ENCODE measurements around the gene LRCOL1. TPM values are rescaled to one million over a fixed set of nuclear protein-coding genes. Genes with fewer than 3 reads are reported as not detected.

LRCOL1 gene
- total RNA-seq, 2 experiments from 2014 or later, result not detected

- H3K27me3 Mint-ChIP-seq, result no peaks in the 10 kb centered on the region
- peaks cover 60% of the 10 kb centered on the region for H3K36me3 Mint-ChIP-seq
- no peaks in the 10 kb centered on the region for H3K9me3 Mint-ChIP-seq (ENCODE audit: low read depth)
- H3K4me1 Mint-ChIP-seq, result no peaks in the 10 kb centered on the region
- CTCF ChIA-PET, result interaction anchor here (1.6 kb wide), 1 partner anchor 17 kb away, joined by 4 read pairs; no protein-coding TSS in a partner anchor
- no peak overlapping the region for H3K27ac Mint-ChIP-seq
- no peak for DNase-seq
- H3K4me3 Mint-ChIP-seq, result no peak overlapping the region
- no peak for ATAC-seq
Observed at GRCh38 chr12:132631666-132632065, 21.3 kb upstream of the LRCOL1 start.

- no peak overlapping the region for H3K4me3 Mint-ChIP-seq
- H3K36me3 Mint-ChIP-seq, result peaks cover 55% of the 10 kb centered on the region
- CTCF ChIA-PET, result interaction anchor here (1.3 kb wide), 1 partner anchor 54 kb away, joined by 3 read pairs; no protein-coding TSS in a partner anchor
Observed at GRCh38 chr12:132630672-132631071, 20.3 kb upstream of the LRCOL1 start.

GRCh38 chr12:132629330-132629729 lies 18.9 kb upstream of the LRCOL1 start:
- Mint-ChIP-seq H3K36me3 (peaks cover 50% of the 10 kb centered on the region), H3K9me3 (ENCODE audit: low read depth) (no peaks in the 10 kb centered on the region), H3K4me3 (no peak overlapping the region), H3K27me3 (no peaks in the 10 kb centered on the region), H3K27ac (no peak overlapping the region), H3K4me1 (no peaks in the 10 kb centered on the region)
- CTCF ChIA-PET, result interaction anchor here (0.9 kb wide), 1 partner anchor 14 kb away, joined by 3 read pairs; no protein-coding TSS in a partner anchor
- no peak for DNase-seq
- no peak for ATAC-seq

More at GRCh38 chr12:132630672-132631071, 20.3 kb upstream of the LRCOL1 start:
- no peaks in the 10 kb centered on the region for H3K27me3 Mint-ChIP-seq
- H3K9me3 Mint-ChIP-seq (ENCODE audit: low read depth), result no peaks in the 10 kb centered on the region
- no peak overlapping the region for H3K27ac Mint-ChIP-seq
- no peaks in the 10 kb centered on the region for H3K4me1 Mint-ChIP-seq
- DNase-seq (no peak), ATAC-seq (no peak)

DNA sequence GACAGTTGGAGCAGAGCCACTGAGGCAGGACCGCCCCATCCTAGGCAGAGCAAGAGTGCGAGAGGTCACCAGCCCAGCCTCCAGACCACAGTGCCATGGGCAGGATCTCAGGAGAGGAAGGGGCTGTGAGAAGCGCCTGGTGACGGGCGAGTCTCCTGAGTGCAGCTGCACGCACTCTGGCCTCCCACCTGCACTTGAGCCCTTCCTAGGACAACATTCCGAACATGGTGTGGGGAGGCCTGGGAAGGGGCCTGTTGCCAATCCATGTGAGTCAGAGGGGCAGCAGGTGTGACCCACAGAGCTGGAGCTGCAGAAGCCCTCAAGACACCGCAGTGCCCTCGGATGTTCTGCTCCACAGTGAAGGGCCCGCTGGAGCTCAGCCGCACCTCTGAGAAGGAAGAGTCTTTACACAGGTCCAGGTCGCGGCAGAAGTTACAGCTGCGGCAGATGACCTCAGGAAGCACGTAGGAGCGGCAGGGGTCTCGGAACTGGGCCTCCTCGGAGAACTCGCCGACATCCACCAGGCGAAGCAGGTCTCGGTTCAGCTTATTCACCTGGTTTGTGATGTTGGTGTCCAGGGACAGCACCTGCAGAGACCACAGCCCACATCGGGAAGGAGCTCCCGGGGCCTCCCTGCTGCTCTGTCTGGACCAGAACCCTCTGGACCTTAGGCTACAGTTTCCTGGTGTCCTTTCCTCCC lies 15.5 kb upstream of the LRCOL1 start:
- no peak overlapping the region for H3K4me3 Mint-ChIP-seq
- peaks cover 26% of the 10 kb centered on the region for H3K36me3 Mint-ChIP-seq
- DNase-seq, result no peak
- peaks cover 2% of the 10 kb centered on the region for H3K4me1 Mint-ChIP-seq
- no peaks in the 10 kb centered on the region for H3K27me3 Mint-ChIP-seq
- CTCF ChIA-PET, result interaction anchor here (1.2 kb wide), 1 partner anchor 11 kb away, joined by 5 read pairs; no protein-coding TSS in a partner anchor
- ATAC-seq, result no peak
- H3K27ac Mint-ChIP-seq, result no peak overlapping the region
- H3K9me3 Mint-ChIP-seq (ENCODE audit: low read depth), result no peaks in the 10 kb centered on the region

DNA sequence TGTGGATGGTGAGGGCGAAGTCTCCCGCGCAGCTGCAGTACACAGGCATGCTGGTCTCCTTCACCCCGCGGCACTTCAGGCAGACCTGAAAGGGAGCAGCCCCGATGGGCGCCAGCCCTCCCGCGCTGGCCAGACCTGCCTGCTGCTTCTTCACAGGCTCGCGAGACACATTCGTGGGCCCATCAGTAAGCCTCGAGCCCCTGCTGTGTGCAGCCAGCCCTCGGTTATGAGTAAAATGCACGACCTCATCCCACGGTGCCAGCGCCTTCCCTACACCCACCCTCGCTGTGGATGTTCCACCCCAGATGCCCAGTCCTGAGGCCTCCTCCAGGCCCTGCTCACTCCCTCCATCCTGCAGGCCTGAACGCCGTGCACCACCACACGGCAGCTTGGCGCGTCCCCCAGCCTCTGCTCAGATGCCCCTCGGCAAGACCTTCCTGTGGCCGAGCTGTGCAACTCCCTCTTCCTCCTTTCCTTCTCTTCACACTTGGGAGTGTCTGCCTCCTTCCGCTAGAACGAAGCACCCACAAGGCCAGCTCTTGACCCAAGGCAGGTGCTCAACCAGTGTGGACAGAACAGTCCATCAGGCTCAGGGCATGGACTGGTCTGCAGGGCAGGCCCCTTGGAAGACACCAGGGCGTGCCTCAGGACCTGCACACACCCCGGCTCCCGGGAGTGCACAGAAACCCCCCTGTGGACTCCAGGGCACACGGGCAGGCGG lies 14.7 kb upstream of the LRCOL1 start:
- H3K9me3 Mint-ChIP-seq (ENCODE audit: low read depth), result no peaks in the 10 kb centered on the region
- ATAC-seq, result no peak
- no peak overlapping the region for H3K4me3 Mint-ChIP-seq
- CTCF ChIA-PET, result interaction anchor here (1.2 kb wide), 1 partner anchor 10 kb away, joined by 5 read pairs; no protein-coding TSS in a partner anchor
- DNase-seq, result no peak
- peaks cover 19% of the 10 kb centered on the region for H3K36me3 Mint-ChIP-seq
- no peak overlapping the region for H3K27ac Mint-ChIP-seq
- H3K4me1 Mint-ChIP-seq, result peaks cover 2% of the 10 kb centered on the region
- peaks cover 3% of the 10 kb centered on the region for H3K27me3 Mint-ChIP-seq

DNA sequence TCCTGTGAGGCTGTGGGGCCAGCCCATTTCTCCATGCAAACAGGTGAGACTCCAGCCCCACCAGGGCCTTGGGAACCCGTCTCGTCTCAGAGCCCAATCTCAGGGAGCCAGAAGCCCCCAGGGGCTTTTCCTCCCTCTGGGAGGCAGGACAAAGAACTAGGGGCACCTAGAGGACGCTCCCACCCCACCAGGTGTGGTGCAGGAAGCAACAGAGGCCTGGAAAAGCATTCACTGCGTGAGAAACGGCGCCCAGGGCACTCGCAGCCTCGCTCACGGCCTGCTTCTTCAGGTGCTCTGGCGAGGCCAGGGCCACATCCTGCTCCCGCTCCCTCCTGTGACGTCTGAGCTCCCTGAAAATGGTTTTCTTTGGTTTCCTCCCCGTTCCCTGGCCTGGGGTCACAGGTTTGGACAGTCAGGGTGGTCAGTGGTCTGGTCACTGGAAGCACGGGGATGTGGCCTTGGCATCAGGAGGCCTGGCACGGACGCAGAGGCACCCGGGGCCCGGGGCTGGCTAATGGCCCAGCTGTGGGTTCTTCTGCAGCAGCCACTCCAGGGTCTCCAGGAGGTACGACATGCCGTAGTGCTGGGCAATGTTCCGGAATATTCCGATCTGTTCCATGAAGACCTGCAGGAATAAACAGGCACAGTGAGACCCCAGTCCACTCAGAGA lies 13.9 kb upstream of the LRCOL1 start:
- DNase-seq (no peak), ATAC-seq (no peak)
- peaks cover 13% of the 10 kb centered on the region for H3K36me3 Mint-ChIP-seq
- CTCF ChIA-PET, result no interaction called here
- no peaks in the 10 kb centered on the region for H3K9me3 Mint-ChIP-seq (ENCODE audit: low read depth)
- H3K27me3 Mint-ChIP-seq, result peaks cover 4% of the 10 kb centered on the region
- H3K4me1 Mint-ChIP-seq, result peaks cover 2% of the 10 kb centered on the region
- H3K4me3 Mint-ChIP-seq, result no peak overlapping the region
- H3K27ac Mint-ChIP-seq, result no peak overlapping the region

GRCh38 chr12:132623072-132623869 lies 12.9 kb upstream of the LRCOL1 start:
- CTCF ChIA-PET, result no interaction called here
- Mint-ChIP-seq H3K9me3 (ENCODE audit: low read depth) (no peaks in the 10 kb centered on the region), H3K36me3 (peaks cover 8% of the 10 kb centered on the region), H3K4me3 (no peak overlapping the region), H3K27ac (no peak overlapping the region), H3K4me1 (peaks cover 2% of the 10 kb centered on the region), H3K27me3 (peaks cover 4% of the 10 kb centered on the region)
- DNase-seq (no peak), ATAC-seq (no peak)

DNA sequence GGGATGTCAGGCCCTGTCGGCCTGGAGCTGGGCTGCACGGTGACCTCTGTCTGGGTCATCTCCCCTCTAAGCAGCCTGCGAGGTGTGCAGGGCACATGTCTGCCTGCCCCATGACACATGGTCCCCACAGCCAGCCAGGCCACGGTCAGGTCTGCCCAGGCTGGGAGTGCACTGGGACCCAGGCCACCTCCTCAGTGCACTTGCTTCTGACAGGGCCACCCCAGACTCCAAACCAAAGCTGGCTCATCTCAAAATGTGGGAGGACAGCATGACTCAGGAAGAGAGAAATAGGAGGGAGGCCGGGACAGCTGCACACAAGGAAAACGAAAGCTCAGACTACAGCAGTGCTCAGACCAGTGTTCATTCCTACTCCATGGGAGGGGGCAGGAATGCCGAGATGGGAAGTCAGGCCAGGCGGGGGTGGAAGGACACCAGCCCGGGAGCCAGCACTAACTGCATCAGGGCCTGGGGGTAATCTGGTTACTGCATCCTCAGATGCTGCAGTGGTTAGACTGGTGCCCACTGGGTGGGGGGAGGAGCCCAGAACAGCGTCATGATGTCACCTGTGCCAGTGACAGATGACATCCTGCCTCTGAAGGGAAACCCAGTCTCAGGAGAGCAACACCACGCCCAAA lies 12.2 kb upstream of the LRCOL1 start:
- Mint-ChIP-seq H3K27me3 (peaks cover 11% of the 10 kb centered on the region), H3K4me1 (peaks cover 2% of the 10 kb centered on the region), H3K4me3 (no peak overlapping the region), H3K27ac (peak overlapping the region; percentile 27), H3K36me3 (peaks cover 15% of the 10 kb centered on the region), H3K9me3 (ENCODE audit: low read depth) (peaks cover 6% of the 10 kb centered on the region)
- ATAC-seq (peak; percentile 24), DNase-seq (no peak)
- CTCF ChIA-PET, result no interaction called here

GRCh38 chr12:132621657-132622435 lies 11.5 kb upstream of the LRCOL1 start:
- H3K36me3 Mint-ChIP-seq, result peaks cover 18% of the 10 kb centered on the region
- H3K27me3 Mint-ChIP-seq, result peaks cover 17% of the 10 kb centered on the region
- DNase-seq (no peak), ATAC-seq (no peak)
- H3K9me3 Mint-ChIP-seq (ENCODE audit: low read depth), result peaks cover 7% of the 10 kb centered on the region
- no peak overlapping the region for H3K4me3 Mint-ChIP-seq
- H3K27ac Mint-ChIP-seq, result no peak overlapping the region
- CTCF ChIA-PET, result no interaction called here
- peaks cover 2% of the 10 kb centered on the region for H3K4me1 Mint-ChIP-seq

DNA sequence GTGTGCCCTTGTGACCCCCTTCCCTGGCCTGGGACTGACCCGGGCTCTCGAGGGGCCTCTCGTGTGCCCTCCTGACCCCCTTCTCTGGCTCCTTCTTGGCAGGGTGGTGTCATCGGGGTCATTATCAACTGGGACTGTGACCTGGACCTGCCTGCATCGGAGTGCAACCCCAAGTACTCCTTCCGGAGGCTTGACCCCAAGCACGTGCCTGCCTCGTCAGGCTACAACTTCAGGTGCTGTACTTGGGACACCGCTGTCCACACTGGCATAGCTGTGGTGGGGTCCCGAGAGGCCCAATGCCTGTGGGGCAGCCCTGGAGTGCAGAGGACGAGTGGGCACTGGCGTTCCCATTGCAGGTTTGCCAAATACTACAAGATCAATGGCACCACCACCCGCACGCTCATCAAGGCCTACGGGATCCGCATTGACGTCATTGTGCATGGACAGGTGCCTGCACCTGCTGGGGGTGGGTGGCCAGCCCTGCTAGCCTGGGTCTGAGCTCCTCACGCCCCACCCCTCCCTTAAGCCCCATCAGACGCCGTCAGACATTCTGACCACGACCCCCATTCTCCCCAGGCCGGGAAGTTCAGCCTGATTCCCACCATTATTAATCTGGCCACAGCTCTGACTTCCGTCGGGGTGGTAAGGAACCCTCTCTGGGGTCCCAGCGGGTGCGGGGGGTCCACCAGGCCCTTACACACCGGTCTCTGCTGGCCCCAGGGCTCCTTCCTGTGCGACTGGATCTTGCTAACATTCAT lies 10.7 kb upstream of the LRCOL1 start:
- no peak overlapping the region for H3K4me3 Mint-ChIP-seq
- H3K36me3 Mint-ChIP-seq, result peaks cover 19% of the 10 kb centered on the region
- ATAC-seq (no peak), DNase-seq (no peak)
- CTCF ChIA-PET, result no interaction called here
- H3K4me1 Mint-ChIP-seq, result peaks cover 2% of the 10 kb centered on the region
- no peak overlapping the region for H3K27ac Mint-ChIP-seq
- peaks cover 10% of the 10 kb centered on the region for H3K9me3 Mint-ChIP-seq (ENCODE audit: low read depth)
- peaks cover 21% of the 10 kb centered on the region for H3K27me3 Mint-ChIP-seq

DNA sequence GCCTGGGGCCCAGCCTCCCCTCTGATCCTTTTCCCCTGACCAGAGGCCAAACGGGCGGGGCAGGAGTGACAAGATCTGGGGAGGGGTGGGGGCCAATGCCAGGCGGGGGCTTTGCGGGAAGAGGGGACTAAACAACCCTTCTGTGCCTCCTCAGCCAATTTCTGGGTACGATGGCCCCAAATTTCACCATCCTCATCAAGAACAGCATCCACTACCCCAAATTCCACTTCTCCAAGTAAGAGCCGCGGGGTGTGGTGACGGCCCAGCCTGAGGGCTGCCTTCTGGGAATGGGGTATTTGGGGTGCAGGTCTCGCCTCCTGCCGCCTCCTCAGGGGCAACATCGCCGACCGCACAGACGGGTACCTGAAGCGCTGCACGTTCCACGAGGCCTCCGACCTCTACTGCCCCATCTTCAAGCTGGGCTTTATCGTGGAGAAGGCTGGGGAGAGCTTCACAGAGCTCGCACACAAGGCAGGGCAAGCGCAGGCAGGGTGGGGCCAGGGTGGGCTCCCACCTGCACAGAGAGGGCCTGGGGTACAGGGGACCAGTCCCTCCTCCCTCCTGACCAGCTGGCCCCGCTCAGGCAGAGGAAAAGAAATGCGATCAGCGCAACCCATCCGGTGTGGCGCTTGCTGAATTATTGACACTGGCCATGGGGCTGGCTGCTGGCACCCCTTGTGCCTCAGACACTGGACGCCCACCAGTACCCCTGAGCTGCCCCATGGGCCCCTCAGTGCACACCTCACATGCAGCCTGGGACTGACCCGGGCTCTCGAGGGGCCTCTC lies 9.9 kb upstream of the LRCOL1 start:
- peaks cover 21% of the 10 kb centered on the region for H3K27me3 Mint-ChIP-seq
- H3K4me3 Mint-ChIP-seq, result no peak overlapping the region
- CTCF ChIA-PET, result interaction anchor here (1.5 kb wide), 1 partner anchor 18 kb away, joined by 4 read pairs; no protein-coding TSS in a partner anchor
- H3K27ac Mint-ChIP-seq, result no peak overlapping the region
- DNase-seq, result no peak
- no peak for ATAC-seq
- peaks cover 2% of the 10 kb centered on the region for H3K4me1 Mint-ChIP-seq
- peaks cover 17% of the 10 kb centered on the region for H3K36me3 Mint-ChIP-seq
- peaks cover 10% of the 10 kb centered on the region for H3K9me3 Mint-ChIP-seq (ENCODE audit: low read depth)

Data from activated CD8-positive, alpha-beta memory T cell treated with anti-CD3 and anti-CD28 coated beads, Interleukin-2, amount 10 ng/mL, durations not matched to agents 7 days and 5 days (primary cell).